NCI-H69 (cell line): ENCODE measurements around the gene DGCR6.
"Not testable (repeated sequence)": the region's sequence is repeated elsewhere in the genome, so short reads cannot be mapped to it uniquely, and the experiment has no call there.

Source experiments
- DNase-seq: peaks from one replicate; lab custom pipeline; 2025; lab: John Stamatoyannopoulos, UW

The DGCR6 gene

DNA sequence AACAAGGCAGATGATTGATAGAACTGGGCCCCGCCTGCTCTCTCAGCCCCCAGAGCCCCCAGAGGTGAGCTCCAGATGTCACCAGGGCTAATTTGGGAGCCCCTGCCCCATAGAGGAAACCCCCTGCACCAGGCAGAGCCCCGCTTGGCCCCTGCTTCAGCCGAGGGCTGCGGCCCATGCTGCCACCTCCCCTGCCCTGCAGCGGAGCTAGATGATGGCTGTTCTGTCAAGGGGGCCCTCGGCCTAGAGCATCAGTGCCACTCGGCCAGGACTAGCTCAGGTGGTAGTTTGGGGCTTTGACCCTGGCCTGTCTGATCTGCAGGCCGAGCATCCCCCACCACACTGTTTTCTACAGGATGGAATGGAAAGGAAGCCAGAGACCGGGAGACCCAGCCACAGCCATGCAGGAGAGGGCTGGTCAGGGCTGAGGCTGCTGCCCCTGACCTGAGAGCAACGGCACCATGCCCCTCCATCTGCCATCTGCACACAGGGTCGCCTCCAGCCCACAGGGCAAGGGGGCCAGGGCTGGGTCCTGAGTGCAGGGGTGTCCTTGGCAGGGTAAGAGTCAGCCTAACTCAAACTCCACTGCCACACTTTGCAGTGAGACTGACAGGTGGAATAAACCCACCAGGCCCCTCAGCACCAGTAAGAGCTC is 54.2 kb downstream of the DGCR6 start:
- not testable (repeated sequence) for DNase-seq

DNA sequence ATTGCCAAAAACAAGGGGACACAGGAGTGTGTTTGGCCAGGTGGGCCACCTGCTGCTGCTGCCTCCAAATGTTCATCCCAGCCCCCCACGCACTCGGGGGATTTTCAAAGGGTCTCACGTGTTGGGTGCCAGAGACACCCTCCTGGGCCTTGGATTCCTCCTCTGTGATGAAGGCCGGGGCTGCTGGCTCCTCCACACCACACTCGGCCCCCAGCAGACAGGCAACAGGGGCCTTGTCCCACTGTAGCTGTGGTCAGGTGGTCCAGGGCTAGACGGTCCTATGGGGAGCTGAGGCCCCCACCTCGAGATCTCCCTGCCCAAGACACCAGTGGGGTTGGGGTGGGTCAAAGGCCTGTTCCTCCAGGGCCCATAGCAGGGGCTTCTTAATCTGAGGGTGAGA is 55.1 kb downstream of the DGCR6 start:
- not testable (repeated sequence) for DNase-seq
